Hepatocyte (in vitro differentiated cells): ENCODE results near the gene PRELP. TPM values are rescaled to one million over a fixed set of nuclear protein-coding genes. Genes with fewer than 3 reads are reported as not detected.

Source experiments
- DNase-seq: peaks from one replicate; pipeline ENCODE4 v3.0.0-alpha.2; 2016; ENCODE audit warnings: low spot score
- H2AFZ ChIP-seq: fragments of 200-600 bp; sonication (generic); 2 replicates; pipeline ENCODE4 v1.6.0; 2016; ENCODE audit warnings: antibody characterized with exemption, mild to moderate bottlenecking
- H3K27ac ChIP-seq: fragments of 200-600 bp; sonication (generic); 2 replicates; pipeline ENCODE4 v1.5.1; 2016; ENCODE audit warnings: mild to moderate bottlenecking
- H3K27me3 ChIP-seq: fragments of 200-600 bp; sonication (generic); 2 replicates; pipeline ENCODE4 v1.6.1; 2016
- H3K36me3 ChIP-seq: fragments of 200-600 bp; sonication (generic); replicated peaks from 2 replicates; pipeline ENCODE4 v1.5.1; 2016; ENCODE audit warnings: low read depth; ENCODE audit not compliant: insufficient read depth
- H3K4me1 ChIP-seq: fragments of 200-600 bp; sonication (generic); 2 replicates; pipeline ENCODE4 v1.5.1; 2016; ENCODE audit warnings: mild to moderate bottlenecking, moderate library complexity; ENCODE audit not compliant: insufficient read depth
- H3K4me2 ChIP-seq: fragments of 200-600 bp; sonication (generic); 2 replicates; pipeline ENCODE4 v1.6.0; 2016
- H3K4me3 ChIP-seq: fragments of 200-600 bp; sonication (generic); 2 replicates; pipeline ENCODE4 v1.5.1; 2016; ENCODE audit warnings: mild to moderate bottlenecking
- H3K79me2 ChIP-seq: fragments of 200-600 bp; sonication (generic); 2 replicates; pipeline ENCODE4 v1.6.0; 2017; ENCODE audit warnings: mild to moderate bottlenecking
- H3K9me2 ChIP-seq: fragments of 200-600 bp; sonication (generic); replicated peaks from 2 replicates; pipeline ENCODE4 v1.6.0; 2017; ENCODE audit warnings: mild to moderate bottlenecking; ENCODE audit not compliant: insufficient read depth
- H3K9me3 ChIP-seq: fragments of 200-600 bp; sonication (generic); 2 replicates; pipeline ENCODE4 v1.5.1; 2016; ENCODE audit warnings: low read depth, mild to moderate bottlenecking
- H4K20me1 ChIP-seq: fragments of 200-600 bp; sonication (generic); 2 replicates; pipeline ENCODE4 v1.6.0; 2016; ENCODE audit warnings: mild to moderate bottlenecking; ENCODE audit not compliant: insufficient read depth, poor library complexity, severe bottlenecking
- EZH2 ChIP-seq: fragments of 200-600 bp; sonication (generic); IDR thresholded peaks from 2 replicates; pipeline ENCODE4 v1.6.1; 2016; ENCODE audit warnings: antibody characterized with exemption, mild to moderate bottlenecking, borderline replicate concordance
- EZH2phosphoT487 ChIP-seq: fragments of 200-600 bp; sonication (generic); IDR thresholded peaks from one replicate; pipeline ENCODE4 v1.6.1; 2018; ENCODE audit warnings: antibody characterized with exemption, mild to moderate bottlenecking, low read depth, moderate library complexity; ENCODE audit not compliant: unreplicated experiment, severe bottlenecking
- WGBS: methylation state at CpG from one replicate; pipeline ENCODE4 v1.1.6; 2016; ENCODE audit warnings: low lambda C conversion rate; ENCODE audit errors: missing lambda C conversion rate; 5-methylcytosine and 5-hydroxymethylcytosine counted together
- polyA plus RNA-seq: library from polyadenylated mRNA; unstranded; fragments of >200 nt; fragmentation: Nextera tagmentation; extraction: Ambion mirVana; gene quantifications from 2 replicates; pipeline ENCODE4 v1.2.1, GENCODE V29; 2016
- total RNA-seq: library from RNA; depleted of rRNA; stranded (reverse); fragments of >200 nt; gene quantifications from 2 replicates; pipeline ENCODE4 v1.2.3, GENCODE V29; 2014
- TF ChIP-seq, protein P1 (sequence below): fragments of 200-600 bp; sonication (generic); IDR thresholded peaks from 2 replicates; pipeline ENCODE4 v1.5.1; 2016; ENCODE audit warnings: antibody characterized with exemption, mild to moderate bottlenecking; ENCODE audit not compliant: poor library complexity

Gene PRELP
- total and polyA plus RNA-seq, 2 experiments from 2014 or later, result 0.83 to 10.8 TPM

DNA sequence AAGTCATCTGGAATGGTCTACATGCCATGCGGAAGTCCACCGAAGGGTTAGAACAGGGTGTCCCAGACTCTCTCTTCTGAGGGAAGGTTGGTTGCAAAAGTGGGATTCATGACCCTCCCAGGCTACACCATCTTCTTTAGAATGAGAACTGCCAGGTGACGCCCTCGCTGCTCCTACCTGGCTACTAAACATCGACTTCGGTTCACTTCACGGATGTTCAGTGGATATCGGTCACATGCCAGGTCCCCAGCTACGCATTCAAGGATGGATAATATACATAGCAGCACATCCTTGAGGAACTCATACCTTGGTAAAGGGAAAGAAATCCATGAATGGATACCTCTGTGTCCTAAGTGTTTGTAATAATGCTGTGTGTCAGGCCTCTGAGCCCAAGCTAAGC lies 15.0 kb downstream of the PRELP start:
- Histone ChIP-seq H3K4me2 (no peak overlapping the region), H3K9me3 (no peaks in the 10 kb centered on the region), H3K79me2 (no peaks in the 10 kb centered on the region), H3K27me3 (no peaks in the 10 kb centered on the region), H3K4me1 (peaks cover 5% of the 10 kb centered on the region), H3K36me3 (no peaks in the 10 kb centered on the region), H3K4me3 (no peak overlapping the region), H2AFZ (no peak overlapping the region), H4K20me1 (no peaks in the 10 kb centered on the region), H3K27ac (no peak overlapping the region), H3K9me2 (no peaks in the 10 kb centered on the region)
- whole genome bisulfite sequencing, result 95% methylated on average over 9 of the region's 9 CpGs
- TF ChIP-seq, protein P1, sequence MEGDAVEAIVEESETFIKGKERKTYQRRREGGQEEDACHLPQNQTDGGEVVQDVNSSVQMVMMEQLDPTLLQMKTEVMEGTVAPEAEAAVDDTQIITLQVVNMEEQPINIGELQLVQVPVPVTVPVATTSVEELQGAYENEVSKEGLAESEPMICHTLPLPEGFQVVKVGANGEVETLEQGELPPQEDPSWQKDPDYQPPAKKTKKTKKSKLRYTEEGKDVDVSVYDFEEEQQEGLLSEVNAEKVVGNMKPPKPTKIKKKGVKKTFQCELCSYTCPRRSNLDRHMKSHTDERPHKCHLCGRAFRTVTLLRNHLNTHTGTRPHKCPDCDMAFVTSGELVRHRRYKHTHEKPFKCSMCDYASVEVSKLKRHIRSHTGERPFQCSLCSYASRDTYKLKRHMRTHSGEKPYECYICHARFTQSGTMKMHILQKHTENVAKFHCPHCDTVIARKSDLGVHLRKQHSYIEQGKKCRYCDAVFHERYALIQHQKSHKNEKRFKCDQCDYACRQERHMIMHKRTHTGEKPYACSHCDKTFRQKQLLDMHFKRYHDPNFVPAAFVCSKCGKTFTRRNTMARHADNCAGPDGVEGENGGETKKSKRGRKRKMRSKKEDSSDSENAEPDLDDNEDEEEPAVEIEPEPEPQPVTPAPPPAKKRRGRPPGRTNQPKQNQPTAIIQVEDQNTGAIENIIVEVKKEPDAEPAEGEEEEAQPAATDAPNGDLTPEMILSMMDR, result no peak
- no peak for TF ChIP-seq EZH2
- no peak for TF ChIP-seq EZH2phosphoT487
- DNase-seq, result no peak

DNA sequence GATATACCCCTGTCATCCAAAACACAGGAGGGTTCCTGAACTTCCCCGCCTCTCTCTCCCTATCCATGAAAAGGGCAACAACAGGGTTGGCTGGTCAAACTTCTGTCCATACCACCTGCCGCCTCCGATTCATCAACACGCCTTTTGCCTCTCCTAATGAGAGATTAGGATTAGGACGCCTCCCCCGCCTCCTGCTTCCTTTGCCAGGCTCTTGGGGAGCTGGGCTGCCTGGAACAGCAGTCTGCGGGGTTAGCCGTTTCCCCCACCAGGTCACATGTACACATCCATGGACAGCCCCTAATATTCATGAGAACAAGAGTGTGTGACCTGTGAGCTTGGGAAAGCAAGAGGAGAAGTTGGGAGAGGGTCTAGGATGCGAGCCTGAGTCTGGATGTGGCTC lies 16.1 kb downstream of the PRELP start:
- Histone ChIP-seq H3K9me2 (no peaks in the 10 kb centered on the region), H3K27me3 (no peaks in the 10 kb centered on the region), H3K4me2 (no peak overlapping the region), H3K4me1 (peaks cover 5% of the 10 kb centered on the region), H3K36me3 (no peaks in the 10 kb centered on the region), H2AFZ (no peak overlapping the region), H4K20me1 (no peaks in the 10 kb centered on the region), H3K4me3 (no peak overlapping the region), H3K27ac (no peak overlapping the region), H3K9me3 (no peaks in the 10 kb centered on the region), H3K79me2 (no peaks in the 10 kb centered on the region)
- no peak for DNase-seq
- WGBS, result 73% methylated on average over 9 of the region's 9 CpGs
- TF ChIP-seq, protein P1, result no peak
- TF ChIP-seq EZH2, result no peak
- no peak for TF ChIP-seq EZH2phosphoT487

DNA sequence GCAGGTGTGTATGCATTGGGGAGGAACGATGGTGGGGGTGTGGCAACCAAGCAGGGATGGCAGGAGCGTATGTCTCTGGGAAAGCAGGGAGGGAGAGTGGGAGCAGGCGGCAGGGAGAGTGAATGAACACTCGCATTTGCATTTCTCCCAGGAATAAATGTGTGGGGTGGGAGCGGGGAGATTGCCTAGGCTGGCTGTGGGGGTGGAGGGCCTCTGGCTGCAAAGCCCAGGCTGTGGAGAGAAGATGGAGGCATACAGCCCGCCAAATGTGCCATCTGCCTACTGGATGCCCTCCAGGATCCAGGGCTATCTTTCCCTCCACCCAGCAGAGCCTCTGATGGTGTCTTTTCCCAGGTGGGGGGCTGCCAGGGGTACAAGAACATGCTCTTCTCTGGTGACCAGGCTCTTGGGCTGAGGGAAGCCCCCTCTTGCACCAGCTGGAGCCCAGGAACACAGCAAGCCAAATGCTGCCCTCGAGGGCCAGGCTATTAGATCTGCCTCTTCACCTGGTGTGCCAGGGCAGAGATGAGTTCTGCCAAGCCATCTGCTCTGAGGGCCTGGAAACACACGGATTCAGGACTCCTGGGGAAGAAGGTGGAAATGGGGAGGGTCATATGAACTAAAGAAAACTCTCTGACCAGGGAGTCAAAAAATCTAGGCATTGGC lies 16.6 kb downstream of the PRELP start:
- Histone ChIP-seq H3K9me3 (no peaks in the 10 kb centered on the region), H3K36me3 (no peaks in the 10 kb centered on the region), H3K27me3 (no peaks in the 10 kb centered on the region), H2AFZ (no peak overlapping the region), H3K4me3 (no peak overlapping the region), H3K4me2 (no peak overlapping the region), H3K27ac (no peak overlapping the region), H3K79me2 (no peaks in the 10 kb centered on the region), H3K9me2 (no peaks in the 10 kb centered on the region), H4K20me1 (no peaks in the 10 kb centered on the region), H3K4me1 (peaks cover under 1% of the 10 kb centered on the region)
- TF ChIP-seq EZH2, result no peak
- TF ChIP-seq, protein P1, result no peak
- TF ChIP-seq EZH2phosphoT487, result no peak
- 56% methylated on average over 8 of the region's 8 CpGs for WGBS
- no peak for DNase-seq

DNA sequence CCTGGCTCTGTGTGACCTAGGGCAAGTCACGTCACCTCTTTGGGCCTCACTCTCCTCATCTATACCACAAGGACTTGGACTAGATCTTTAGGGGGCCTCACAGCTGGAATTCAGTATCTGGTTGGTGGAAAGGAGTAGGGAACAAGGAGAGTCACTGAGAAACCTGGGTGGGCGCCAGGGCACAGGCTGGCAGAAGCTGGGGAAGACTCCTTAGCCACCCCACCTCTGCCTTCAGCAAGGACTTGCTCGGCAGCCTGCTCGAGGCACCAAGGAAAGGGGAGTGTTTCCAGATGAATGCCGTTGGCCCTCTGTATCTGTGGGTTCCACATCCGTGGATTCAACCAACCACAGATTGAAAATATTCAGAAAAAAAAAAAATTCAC lies 17.1 kb downstream of the PRELP start:
- 92% methylated on average over 6 of the region's 6 CpGs for WGBS
- no peaks in the 10 kb centered on the region for H3K36me3 ChIP-seq
- no peaks in the 10 kb centered on the region for H3K9me3 ChIP-seq
- H3K79me2 ChIP-seq, result no peaks in the 10 kb centered on the region
- TF ChIP-seq EZH2phosphoT487 (no peak), EZH2 (no peak)
- TF ChIP-seq, protein P1, result no peak
- H3K4me3 ChIP-seq, result no peak overlapping the region
- H3K27me3 ChIP-seq, result no peaks in the 10 kb centered on the region
- no peaks in the 10 kb centered on the region for H4K20me1 ChIP-seq
- no peaks in the 10 kb centered on the region for H3K4me1 ChIP-seq
- H3K9me2 ChIP-seq, result no peaks in the 10 kb centered on the region
- no peak overlapping the region for H3K27ac ChIP-seq
- no peak for DNase-seq
- no peak overlapping the region for H3K4me2 ChIP-seq
- H2AFZ ChIP-seq, result no peak overlapping the region
